ENCODE measurements around the gene CNPY3. TPM values are rescaled to one million over a fixed set of nuclear protein-coding genes. Genes with fewer than 3 reads are reported as not detected.
"Not testable (repeated sequence)": the region's sequence is repeated elsewhere in the genome, so short reads cannot be mapped to it uniquely, and the experiment has no call there.

Gene CNPY3
- polyA plus RNA-seq, 1 of the 3 experiments (the other 2 are of a cell fraction), result 77.5 TPM

GRCh38 chr6:42952389-42952788 lies 23.1 kb downstream of the CNPY3 start:
- Histone ChIP-seq H3K9me3 (no peaks in the 10 kb centered on the region), H3K36me3 (replicated peaks in 1 of 2; ENCODE audit: control insufficient read depth in 1 of 2, insufficient read depth in 2 of 2, low read length in 1 of 2) (no peaks in the 10 kb centered on the region), H3K27ac (ENCODE audit: low read depth in 2 of 2, low read length in 1 of 2) (no peak overlapping the region), H3K4me2 (no peak overlapping the region), H3K9me2 (no peaks in the 10 kb centered on the region), H4K20me1 (ENCODE audit: insufficient read depth) (no peaks in the 10 kb centered on the region), H2AFZ (ENCODE audit: low read depth) (no peak overlapping the region), H3K4me3 (ENCODE audit: low read depth in 2 of 2, low read length in 1 of 2) (no peak overlapping the region), H3K79me2 (ENCODE audit: insufficient read depth) (no peaks in the 10 kb centered on the region), H3F3A (replicated peaks; ENCODE audit: insufficient read depth) (no peaks in the 10 kb centered on the region), H3K9ac (no peak overlapping the region), H3K27me3 (ENCODE audit: insufficient read depth) (no peaks in the 10 kb centered on the region), H3K4me1 (ENCODE audit: control insufficient read depth in 1 of 2, insufficient read depth in 2 of 2, low read depth in 1 of 2, low read length in 1 of 2) (no peaks in the 10 kb centered on the region)
- DNase-seq, result no peak
- ChIA-PET POLR2A (no interaction called here), CTCF (interaction anchor here (1.0 kb wide), 1 partner anchor 12 kb away, joined by 5 read pairs; no protein-coding TSS in a partner anchor)
- 94% methylated on average over 4 of the region's 4 CpGs for WGBS (ENCODE audit: low lambda C conversion rate)
- TF ChIP-seq ELF1 (IDR thresholded peaks at IDR 0.05), result no peak
- TF ChIP-seq CHD2 (IDR thresholded peaks at IDR 0.05; ENCODE audit: low read length, partially characterized antibody), result no peak
- no peak for TF ChIP-seq NRF1 (IDR thresholded peaks at IDR 0.05; ENCODE audit: low read depth, low read length)
- TF ChIP-seq, protein P1, sequence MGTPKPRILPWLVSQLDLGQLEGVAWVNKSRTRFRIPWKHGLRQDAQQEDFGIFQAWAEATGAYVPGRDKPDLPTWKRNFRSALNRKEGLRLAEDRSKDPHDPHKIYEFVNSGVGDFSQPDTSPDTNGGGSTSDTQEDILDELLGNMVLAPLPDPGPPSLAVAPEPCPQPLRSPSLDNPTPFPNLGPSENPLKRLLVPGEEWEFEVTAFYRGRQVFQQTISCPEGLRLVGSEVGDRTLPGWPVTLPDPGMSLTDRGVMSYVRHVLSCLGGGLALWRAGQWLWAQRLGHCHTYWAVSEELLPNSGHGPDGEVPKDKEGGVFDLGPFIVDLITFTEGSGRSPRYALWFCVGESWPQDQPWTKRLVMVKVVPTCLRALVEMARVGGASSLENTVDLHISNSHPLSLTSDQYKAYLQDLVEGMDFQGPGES (IDR thresholded peaks at IDR 0.05; ENCODE audit: low read depth, low read length), result no peak
- TF ChIP-seq GABPA (IDR thresholded peaks at IDR 0.05; ENCODE audit: low read depth), result no peak
- TF ChIP-seq MXI1 (IDR thresholded peaks at IDR 0.05; ENCODE audit: low read depth, low read length), result no peak
- no peak for TF ChIP-seq FOXM1 (IDR thresholded peaks at IDR 0.05; ENCODE audit: low read depth)
- no peak for TF ChIP-seq EP300 (IDR thresholded peaks at IDR 0.05; ENCODE audit: borderline replicate concordance in 1 of 2, low read depth in 1 of 2, low read length in 1 of 2)
- TF ChIP-seq SMC3 (IDR thresholded peaks at IDR 0.05; ENCODE audit: low read depth, low read length), result no peak
- TF ChIP-seq USF1 (IDR thresholded peaks at IDR 0.05; ENCODE audit: borderline replicate concordance, low read depth), result no peak
- no peak for TF ChIP-seq RFX5 (IDR thresholded peaks at IDR 0.05; ENCODE audit: low read length)
- no peak for TF ChIP-seq FOXJ3 (CRISPR knock-in tag; IDR thresholded peaks at IDR 0.05)
- TF ChIP-seq ZBTB33 (IDR thresholded peaks at IDR 0.05; ENCODE audit: borderline replicate concordance, low read depth), result no peak
- TF ChIP-seq NFIC (IDR thresholded peaks at IDR 0.05; ENCODE audit: borderline replicate concordance), result no peak
- TF ChIP-seq FOSL2 (IDR thresholded peaks at IDR 0.05; ENCODE audit: borderline replicate concordance, low read depth), result no peak

GRCh38 chr6:42954405-42954804 lies 25.1 kb downstream of the CNPY3 start:
- H3K79me2 ChIP-seq (ENCODE audit: insufficient read depth); H3K27me3 ChIP-seq (ENCODE audit: insufficient read depth); H2AFZ ChIP-seq (ENCODE audit: low read depth); H3K9me3 ChIP-seq; H3K9ac ChIP-seq; H3K4me3 ChIP-seq (ENCODE audit: low read depth in 2 of 2, low read length in 1 of 2); DNase-seq; H3F3A ChIP-seq (replicated peaks; ENCODE audit: insufficient read depth); H3K27ac ChIP-seq (ENCODE audit: low read depth in 2 of 2, low read length in 1 of 2); H3K4me2 ChIP-seq; POLR2A ChIA-PET; H3K36me3 ChIP-seq (replicated peaks in 1 of 2; ENCODE audit: control insufficient read depth in 1 of 2, insufficient read depth in 2 of 2, low read length in 1 of 2); H4K20me1 ChIP-seq (ENCODE audit: insufficient read depth); H3K4me1 ChIP-seq (ENCODE audit: control insufficient read depth in 1 of 2, insufficient read depth in 2 of 2, low read depth in 1 of 2, low read length in 1 of 2); H3K9me2 ChIP-seq: not testable (repeated sequence)
- 97% methylated on average over 4 of the region's 4 CpGs for WGBS (ENCODE audit: low lambda C conversion rate)
- CTCF ChIA-PET, result interaction anchor here (1.1 kb wide), 1 partner anchor 9 kb away, joined by 4 read pairs; no protein-coding TSS in a partner anchor
